SK-N-SH (cell line): Measurements from ENCODE around the gene MAGEB16. TPM values are rescaled to one million over a fixed set of nuclear protein-coding genes. Genes with fewer than 3 reads are reported as not detected.

Experiments used
- CTCF ChIA-PET: fragments of 300-600, 350-600 bp; formaldehyde crosslinking; extraction: SDS; loops from one replicate; lab custom pipeline; 2021; lab: Yijun Ruan, JAX
- POLR2A ChIA-PET: fragments of 350-600 bp; sonication (Branson Sonifier 250); formaldehyde crosslinking; extraction: SDS; loops from one replicate; lab custom pipeline; 2020; ENCODE audit warnings: antibody characterized with exemption, inconsistent platforms; lab: Yijun Ruan, JAX
- DNase-seq: peaks from one replicate; pipeline ENCODE4 v3.0.0; 2012
- H2AFZ ChIP-seq: fragments of 200-600 bp; sonication (generic); 2 replicates; pipeline ENCODE4 v1.8.1; 2016; ENCODE audit warnings: antibody characterized with exemption, mild to moderate bottlenecking, low read depth
- H3F3A ChIP-seq: fragments of 200-600 bp; sonication (generic); replicated peaks from 2 replicates; pipeline ENCODE3; 2016; ENCODE audit warnings: antibody characterized with exemption, mild to moderate bottlenecking; ENCODE audit not compliant: insufficient read depth
- H3K27ac ChIP-seq, 2 experiments: fragments of 200-500 bp in 1 of 2; fragments of 200-600 bp in 1 of 2; sonication (Bioruptor generic) in 1 of 2; sonication (generic), shearing (Covaris generic) in 1 of 2; 2 replicates each; pipeline versions ENCODE4 v1.5.1 to v1.6.1; 2014 to 2016; ENCODE audit warnings: low read depth in 2 of 2, inconsistent platforms in 1 of 2, low read length in 1 of 2, mild to moderate bottlenecking in 1 of 2, mixed read lengths in 1 of 2
- H3K27me3 ChIP-seq: fragments of 200-600 bp; sonication (generic), shearing (Covaris generic); 2 replicates; pipeline ENCODE4 v1.6.1; 2016; ENCODE audit warnings: mixed run types; ENCODE audit not compliant: insufficient read depth
- H3K36me3 ChIP-seq, 2 experiments: fragments of 200-500 bp in 1 of 2; fragments of 200-600 bp in 1 of 2; sonication (Bioruptor generic) in 1 of 2; sonication (generic) in 1 of 2; replicated peaks in 1 of 2; 2 replicates each; pipeline versions ENCODE3 to v1.5.1; 2014 to 2016; ENCODE audit warnings: low read length in 1 of 2, mild to moderate bottlenecking in 1 of 2; ENCODE audit not compliant: insufficient read depth in 2 of 2, control insufficient read depth in 1 of 2
- H3K4me1 ChIP-seq, 2 experiments: fragments of 200-500 bp in 1 of 2; fragments of 200-600 bp in 1 of 2; sonication (Bioruptor generic) in 1 of 2; sonication (generic), shearing (Covaris generic) in 1 of 2; 2 replicates each; pipeline versions ENCODE4 v1.5.1 to v1.6.1; 2014 to 2016; ENCODE audit warnings: low read depth in 1 of 2, low read length in 1 of 2, mixed run types in 1 of 2; ENCODE audit not compliant: insufficient read depth in 2 of 2, control insufficient read depth in 1 of 2
- H3K4me2 ChIP-seq: fragments of 200-600 bp; sonication (generic), shearing (Covaris generic); 2 replicates; pipeline ENCODE4 v1.6.1; 2017; ENCODE audit warnings: mixed run types
- H3K4me3 ChIP-seq, 2 experiments: fragments of 200-500 bp in 1 of 2; fragments of 200-600 bp in 1 of 2; sonication (Bioruptor generic) in 1 of 2; sonication (generic), shearing (Covaris generic) in 1 of 2; 2 replicates each; pipeline versions ENCODE4 v1.5.1 to v1.8.1; 2014 to 2016; ENCODE audit warnings: low read depth in 2 of 2, inconsistent platforms in 1 of 2, low read length in 1 of 2, mild to moderate bottlenecking in 1 of 2, mixed read lengths in 1 of 2, moderate library complexity in 1 of 2
- H3K79me2 ChIP-seq: fragments of 200-600 bp; sonication (generic); 2 replicates; pipeline ENCODE4 v1.8.1; 2017; ENCODE audit warnings: mild to moderate bottlenecking; ENCODE audit not compliant: insufficient read depth
- H3K9ac ChIP-seq: fragments of 200-600 bp; sonication (generic); 2 replicates; pipeline ENCODE4 v1.6.1; 2017; ENCODE audit warnings: mixed run types
- H3K9me2 ChIP-seq: fragments of 200-600 bp; sonication (generic); 2 replicates; pipeline ENCODE4 v1.6.1; 2017; ENCODE audit warnings: mixed run types
- H3K9me3 ChIP-seq: fragments of 200-600 bp; sonication (generic); 2 replicates; pipeline ENCODE4 v1.6.1; 2017; ENCODE audit warnings: mixed run types, mild to moderate bottlenecking, moderate library complexity
- H4K20me1 ChIP-seq: fragments of 200-600 bp; sonication (generic); 2 replicates; pipeline ENCODE4 v1.6.1; 2017; ENCODE audit warnings: mild to moderate bottlenecking, mixed run types; ENCODE audit not compliant: insufficient read depth
- FOSL2 ChIP-seq: IDR thresholded peaks from 2 replicates; pipeline ENCODE4 v1.4.0; 2012; ENCODE audit warnings: low read depth, mild to moderate bottlenecking, moderate library complexity, borderline replicate concordance
- FOXM1 ChIP-seq: IDR thresholded peaks from 2 replicates; pipeline ENCODE4 v1.4.0; 2012; ENCODE audit warnings: low read depth, mild to moderate bottlenecking
- GABPA ChIP-seq: IDR thresholded peaks from 2 replicates; pipeline ENCODE4 v1.4.0; 2012; ENCODE audit warnings: low read depth, mild to moderate bottlenecking
- IRF3 ChIP-seq: fragments of 150-350 bp; IDR thresholded peaks from 2 replicates; pipeline ENCODE4 v1.6.1; 2016; ENCODE audit warnings: mild to moderate bottlenecking, low read depth, low read length
- MAX ChIP-seq: IDR thresholded peaks from 2 replicates; pipeline ENCODE4 v1.4.0; 2012; ENCODE audit warnings: low read depth
- MEF2A ChIP-seq: IDR thresholded peaks from 2 replicates; pipeline ENCODE4 v1.4.0; 2012; ENCODE audit warnings: low read depth, borderline replicate concordance
- MXI1 ChIP-seq: IDR thresholded peaks from 2 replicates; pipeline ENCODE4 v1.6.1; 2012; ENCODE audit warnings: mild to moderate bottlenecking, low read depth, low read length, improper control_type of control experiment
- NFIC ChIP-seq: IDR thresholded peaks from 2 replicates; pipeline ENCODE4 v1.4.0; 2012; ENCODE audit warnings: borderline replicate concordance
- NRF1 ChIP-seq: IDR thresholded peaks from 2 replicates; pipeline ENCODE4 v1.6.1; 2012; ENCODE audit warnings: low read depth, mild to moderate bottlenecking, low read length
- POLR2AphosphoS5 ChIP-seq: IDR thresholded peaks from 2 replicates; pipeline ENCODE4 v1.6.1; 2012; ENCODE audit warnings: low read depth, low read length
- RCOR1 ChIP-seq: fragments of 150-350 bp; IDR thresholded peaks from 2 replicates; pipeline ENCODE4 v1.6.1; 2017; ENCODE audit warnings: antibody characterized with exemption, low read length
- REST ChIP-seq: IDR thresholded peaks from 2 replicates; pipeline ENCODE4 v1.6.1; 2012; ENCODE audit warnings: mild to moderate bottlenecking, low read depth, low read length, moderate library complexity
- RFX5 ChIP-seq: IDR thresholded peaks from 2 replicates; pipeline ENCODE4 v1.6.1; 2012; ENCODE audit warnings: mild to moderate bottlenecking, improper control_type of control experiment, low read length
- SMC3 ChIP-seq: IDR thresholded peaks from 2 replicates; pipeline ENCODE4 v1.6.1; 2012; ENCODE audit warnings: low read depth, low read length, improper control_type of control experiment
- TAF1 ChIP-seq: IDR thresholded peaks from 2 replicates; pipeline ENCODE4 v1.6.1; 2012; ENCODE audit warnings: low read depth, mild to moderate bottlenecking, low read length, moderate library complexity, borderline replicate concordance
- TEAD4 ChIP-seq: IDR thresholded peaks from 2 replicates; pipeline ENCODE4 v1.4.0; 2012; ENCODE audit warnings: mild to moderate bottlenecking, borderline replicate concordance; ENCODE audit not compliant: insufficient read depth
- USF1 ChIP-seq: IDR thresholded peaks from 2 replicates; pipeline ENCODE4 v1.4.0; 2012; ENCODE audit warnings: low read depth, borderline replicate concordance
- WGBS: methylation state at CpG from one replicate; pipeline ENCODE4 v1.1.6; 2017; ENCODE audit warnings: low lambda C conversion rate; 5-methylcytosine and 5-hydroxymethylcytosine counted together
- polyA plus RNA-seq, 3 experiments: library from polyadenylated mRNA; depleted of rRNA; stranded (reverse); fragments of >200 nt; gene quantifications; 2 replicates each; pipeline ENCODE4 v1.2.3, GENCODE V29; 2012

Gene MAGEB16
- polyA plus RNA-seq, 1 of the 3 experiments (the other 2 are of a cell fraction), result 0.08 TPM

- Histone ChIP-seq H3K36me3 (no peaks in the 10 kb centered on the region), H3F3A (no peaks in the 10 kb centered on the region), H3K9ac (no peak overlapping the region), H2AFZ (no peak overlapping the region), H3K4me1 (no peaks in the 10 kb centered on the region), H4K20me1 (no peaks in the 10 kb centered on the region), H3K9me2 (no peaks in the 10 kb centered on the region), H3K4me3 (no peak overlapping the region), H3K27me3 (no peaks in the 10 kb centered on the region), H3K79me2 (no peaks in the 10 kb centered on the region), H3K9me3 (no peaks in the 10 kb centered on the region), H3K4me2 (no peak overlapping the region), H3K27ac (no peak overlapping the region)
- 0% methylated on average over 4 of the region's 4 CpGs for WGBS
- TF ChIP-seq MEF2A, result no peak
- no peak for TF ChIP-seq FOXM1
- TF ChIP-seq NRF1, result no peak
- TF ChIP-seq TEAD4, result no peak
- no peak for TF ChIP-seq REST
- TF ChIP-seq USF1, result no peak
- no peak for TF ChIP-seq GABPA
- no peak for TF ChIP-seq IRF3
- TF ChIP-seq MAX, result no peak
- TF ChIP-seq RCOR1, result no peak
- TF ChIP-seq MXI1, result no peak
- TF ChIP-seq SMC3, result no peak
- no peak for TF ChIP-seq POLR2AphosphoS5
- TF ChIP-seq TAF1, result no peak
- no peak for TF ChIP-seq FOSL2
- no peak for TF ChIP-seq NFIC
- no peak for TF ChIP-seq RFX5
- POLR2A ChIA-PET, result no interaction called here
- DNase-seq, result no peak
- CTCF ChIA-PET, result no interaction called here
Observed at GRCh38 chrX:35819241-35819640, 21.1 kb downstream of the MAGEB16 start.
